Measurements from ENCODE around the gene STK17A. TPM values are rescaled to one million over a fixed set of nuclear protein-coding genes. Genes with fewer than 3 reads are reported as not detected.

The STK17A gene
- total and polyA plus RNA-seq, 2 of the 8 experiments (the other 6 are each of a cell fraction or from before 2014, with no cell fraction given), result 2.2 to 12.2 TPM

- TF ChIP-seq CHD7 (IDR thresholded peaks at IDR 0.05; ENCODE audit: insufficient replicate concordance, low read length) (no peak), RXRA (IDR thresholded peaks at IDR 0.05; ENCODE audit: insufficient read depth, low read depth, low read length) (no peak), ATF3 (IDR thresholded peaks at IDR 0.05; ENCODE audit: insufficient read depth, low read depth, low read length) (no peak), JUN (IDR thresholded peaks at IDR 0.05; ENCODE audit: low read depth, low read length) (no peak), TAF7 (optimal IDR thresholded peaks at IDR 0.05; ENCODE audit: borderline replicate concordance, low read depth, low read length) (no peak), FOSL1 (IDR thresholded peaks at IDR 0.05; ENCODE audit: insufficient read depth, low read depth, low read length) (no peak), ATF2 (IDR thresholded peaks at IDR 0.05; ENCODE audit: low read length) (no peak), TEAD4 (IDR thresholded peaks at IDR 0.05; ENCODE audit: low read depth, low read length) (no peak)
Observed at GRCh38 chr7:43590862-43591557, 8.1 kb downstream of the STK17A start (continued).
